HG03280 (cell line): ENCODE data around the gene KCNK2.

Experiments
- ATAC-seq: cut with Tn5 transposase; IDR thresholded peaks from one replicate; pipeline ENCODE4 v1.9.1; 2021; ENCODE audit warnings: mild to moderate bottlenecking, moderate library complexity; ENCODE audit not compliant: unreplicated experiment

The KCNK2 gene

GRCh38 chr1:215250913-215251312, 168.4 kb downstream of the KCNK2 start:
- ATAC-seq: no peak

GRCh38 chr1:215251428-215251827, 168.9 kb downstream of the KCNK2 start:
- ATAC-seq: no peak

- ATAC-seq: no peak
These were observed 169.6 kb downstream of the KCNK2 start for GRCh38 chr1:215252164-215252563.

- no peak for ATAC-seq
These were observed 174.6 kb downstream of the KCNK2 start for GRCh38 chr1:215256936-215257679.

- no peak for ATAC-seq
These were observed 178.2 kb downstream of the KCNK2 start for GRCh38 chr1:215260711-215261110.

GRCh38 chr1:215262106-215262505, 179.6 kb downstream of the KCNK2 start:
- ATAC-seq: no peak

- ATAC-seq: no peak
These were observed 181.1 kb downstream of the KCNK2 start for GRCh38 chr1:215263636-215264035.

GRCh38 chr1:215264649-215265048, 182.1 kb downstream of the KCNK2 start:
- no peak for ATAC-seq

- no peak for ATAC-seq
These were observed 185.0 kb downstream of the KCNK2 start for GRCh38 chr1:215267495-215267894.

GRCh38 chr1:215269955-215270354, 187.4 kb downstream of the KCNK2 start:
- no peak for ATAC-seq

- ATAC-seq: no peak
These were observed 191.4 kb downstream of the KCNK2 start for GRCh38 chr1:215273838-215274516.

- ATAC-seq: no peak
These were observed 194.0 kb downstream of the KCNK2 start for GRCh38 chr1:215276582-215276981.

- no peak for ATAC-seq
These were observed 195.0 kb downstream of the KCNK2 start for GRCh38 chr1:215277532-215277931.

- ATAC-seq: no peak
These were observed 197.1 kb downstream of the KCNK2 start for GRCh38 chr1:215279682-215280081.

- ATAC-seq: no peak
These were observed 200.0 kb downstream of the KCNK2 start for GRCh38 chr1:215282557-215282956.

GRCh38 chr1:215285013-215285800, 202.7 kb downstream of the KCNK2 start:
- no peak for ATAC-seq
